Bronchial epithelial cell (primary cell): ENCODE results near the gene CDK4. TPM values are rescaled to one million over a fixed set of nuclear protein-coding genes. Genes with fewer than 3 reads are reported as not detected.

Experiments used
- DNase-seq: peaks from one replicate; pipeline ENCODE4 v3.0.0-alpha.2; 2010; ENCODE audit warnings: low read depth
- FAIRE-seq: peaks from 2 replicates; lab custom pipeline; 2011; peaks lifted over from hg19 to GRCh38; lab: Jason Lieb, UNC
- H3K27me3 ChIP-seq: 2 replicates; pipeline ENCODE4 v1.5.1; 2011; ENCODE audit warnings: low read length; ENCODE audit not compliant: control insufficient read depth, insufficient read depth
- H3K36me3 ChIP-seq: 2 replicates; pipeline ENCODE4 v1.5.1; 2011; ENCODE audit warnings: low read length; ENCODE audit not compliant: control insufficient read depth, insufficient read depth
- H3K4me3 ChIP-seq: 2 replicates; pipeline ENCODE4 v1.5.1; 2011; ENCODE audit warnings: mild to moderate bottlenecking, low read depth, low read length, control low read depth
- total RNA-seq: library from RNA; depleted of rRNA; stranded (reverse); fragments of >200 nt; gene quantifications from 2 replicates; pipeline ENCODE4 v1.2.1, GENCODE V29; 2014
- TF ChIP-seq, protein P1 (sequence below): IDR thresholded peaks from 2 replicates; pipeline ENCODE4 v1.5.1; 2011; ENCODE audit warnings: mild to moderate bottlenecking, moderate library complexity, low read length, control low read depth, inconsistent platforms; ENCODE audit not compliant: insufficient read depth, severe bottlenecking

CDK4 gene
- total RNA-seq, 1 donor from 2014 or later, result 113 TPM

DNA sequence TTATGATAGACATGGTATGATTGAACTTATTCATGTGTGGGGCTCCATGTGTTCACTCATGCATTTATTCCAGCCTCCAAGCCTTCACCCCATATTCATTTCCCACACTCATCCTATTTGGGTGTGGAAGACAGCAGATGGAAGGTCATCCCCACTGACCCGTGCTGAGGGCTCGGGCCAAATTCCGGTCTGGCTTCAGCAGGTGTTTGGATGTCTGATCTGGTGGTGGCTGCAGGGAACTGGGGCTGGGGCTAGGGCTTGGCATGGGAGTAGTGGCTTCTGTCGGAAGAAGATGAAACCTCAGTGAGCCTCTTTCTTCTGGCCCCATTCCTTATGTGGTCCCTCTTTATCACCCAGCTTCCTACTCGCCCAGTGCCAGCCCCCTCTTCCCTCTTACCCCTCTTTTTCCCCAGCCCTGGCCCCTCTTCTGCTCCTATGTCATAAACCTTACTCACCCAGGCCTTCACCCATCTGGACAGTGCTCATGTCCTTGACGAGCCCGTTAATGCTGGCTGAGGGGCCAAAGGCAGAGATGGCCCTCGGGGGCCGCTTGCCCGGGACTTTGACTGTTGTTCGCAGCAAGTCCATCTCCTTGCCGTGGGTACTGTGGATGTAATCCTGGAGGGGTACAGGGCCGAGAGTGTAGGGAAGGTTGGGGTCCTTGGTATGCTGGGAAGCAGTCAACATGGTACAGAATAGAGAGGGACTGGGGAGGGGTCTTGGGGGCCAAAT is 21.6 kb downstream of the CDK4 start:
- no peak for FAIRE-seq
- peaks cover 13% of the 10 kb centered on the region for H3K27me3 ChIP-seq
- TF ChIP-seq, protein P1, sequence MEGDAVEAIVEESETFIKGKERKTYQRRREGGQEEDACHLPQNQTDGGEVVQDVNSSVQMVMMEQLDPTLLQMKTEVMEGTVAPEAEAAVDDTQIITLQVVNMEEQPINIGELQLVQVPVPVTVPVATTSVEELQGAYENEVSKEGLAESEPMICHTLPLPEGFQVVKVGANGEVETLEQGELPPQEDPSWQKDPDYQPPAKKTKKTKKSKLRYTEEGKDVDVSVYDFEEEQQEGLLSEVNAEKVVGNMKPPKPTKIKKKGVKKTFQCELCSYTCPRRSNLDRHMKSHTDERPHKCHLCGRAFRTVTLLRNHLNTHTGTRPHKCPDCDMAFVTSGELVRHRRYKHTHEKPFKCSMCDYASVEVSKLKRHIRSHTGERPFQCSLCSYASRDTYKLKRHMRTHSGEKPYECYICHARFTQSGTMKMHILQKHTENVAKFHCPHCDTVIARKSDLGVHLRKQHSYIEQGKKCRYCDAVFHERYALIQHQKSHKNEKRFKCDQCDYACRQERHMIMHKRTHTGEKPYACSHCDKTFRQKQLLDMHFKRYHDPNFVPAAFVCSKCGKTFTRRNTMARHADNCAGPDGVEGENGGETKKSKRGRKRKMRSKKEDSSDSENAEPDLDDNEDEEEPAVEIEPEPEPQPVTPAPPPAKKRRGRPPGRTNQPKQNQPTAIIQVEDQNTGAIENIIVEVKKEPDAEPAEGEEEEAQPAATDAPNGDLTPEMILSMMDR, result no peak
- no peaks in the 10 kb centered on the region for H3K36me3 ChIP-seq
- no peak for DNase-seq
- H3K4me3 ChIP-seq, result no peak overlapping the region

DNA sequence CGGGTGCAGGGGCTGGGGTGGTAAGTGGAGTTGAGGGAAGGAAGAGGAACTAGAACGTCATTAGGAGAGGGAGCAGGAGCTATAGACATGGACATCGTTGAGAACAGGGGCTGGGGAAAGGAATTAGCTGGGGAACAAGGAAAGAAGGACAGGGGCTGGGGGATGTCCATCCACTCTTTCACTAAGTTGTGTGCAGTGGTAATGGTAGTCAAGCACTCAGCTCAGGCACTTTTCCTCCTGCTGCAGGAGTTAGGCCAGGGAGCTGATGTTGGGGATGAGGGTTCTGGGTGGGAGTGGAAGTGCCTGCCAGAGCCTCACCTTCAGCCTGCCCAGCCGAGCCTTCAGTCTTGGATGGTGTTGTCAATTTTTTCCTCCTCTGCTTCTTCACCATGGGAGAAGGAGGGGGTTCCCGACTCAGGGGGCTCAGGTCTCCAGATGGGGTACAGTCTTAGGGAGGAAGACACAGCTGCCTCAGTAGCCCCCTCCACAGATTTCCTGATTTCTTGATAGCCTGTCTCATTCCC is 22.7 kb downstream of the CDK4 start:
- no peak overlapping the region for H3K4me3 ChIP-seq
- DNase-seq, result no peak
- TF ChIP-seq, protein P1, result no peak
- H3K27me3 ChIP-seq, result peaks cover 7% of the 10 kb centered on the region
- no peaks in the 10 kb centered on the region for H3K36me3 ChIP-seq
- FAIRE-seq, result no peak

DNA sequence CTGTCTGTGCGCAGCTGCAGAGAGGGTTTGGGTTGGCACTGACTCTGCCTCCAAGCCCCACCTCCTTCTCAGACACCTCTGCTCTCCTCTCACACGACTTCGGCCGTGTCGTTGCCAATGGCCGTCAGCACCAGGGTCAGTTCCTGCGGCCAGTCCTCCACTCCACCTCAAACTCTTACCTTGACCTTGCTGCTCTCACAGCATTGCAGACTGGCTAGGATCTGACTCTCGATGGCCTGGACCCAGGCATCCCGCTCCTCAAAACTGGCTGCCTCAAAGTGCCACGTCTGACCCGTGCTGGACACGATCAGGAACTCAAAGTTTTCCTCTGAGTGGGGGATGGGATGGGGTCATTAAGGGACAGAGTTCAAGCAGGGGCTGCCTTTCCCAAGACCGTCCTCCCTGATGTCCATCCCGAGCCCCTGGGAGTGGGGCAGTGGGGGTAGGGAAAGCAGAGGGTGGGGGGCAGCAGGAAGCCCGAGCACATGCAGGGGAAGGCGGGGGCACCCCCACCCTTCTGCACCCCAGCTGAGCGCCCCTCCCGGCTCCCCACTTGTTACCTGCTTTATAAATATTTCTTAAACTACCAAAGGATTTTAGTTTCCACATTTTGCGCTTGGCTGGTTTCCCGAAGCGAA is 24.2 kb downstream of the CDK4 start:
- Histone ChIP-seq H3K27me3 (peaks cover 5% of the 10 kb centered on the region), H3K4me3 (no peak overlapping the region), H3K36me3 (no peaks in the 10 kb centered on the region)
- no peak for FAIRE-seq
- TF ChIP-seq, protein P1, result no peak
- DNase-seq, result no peak

DNA sequence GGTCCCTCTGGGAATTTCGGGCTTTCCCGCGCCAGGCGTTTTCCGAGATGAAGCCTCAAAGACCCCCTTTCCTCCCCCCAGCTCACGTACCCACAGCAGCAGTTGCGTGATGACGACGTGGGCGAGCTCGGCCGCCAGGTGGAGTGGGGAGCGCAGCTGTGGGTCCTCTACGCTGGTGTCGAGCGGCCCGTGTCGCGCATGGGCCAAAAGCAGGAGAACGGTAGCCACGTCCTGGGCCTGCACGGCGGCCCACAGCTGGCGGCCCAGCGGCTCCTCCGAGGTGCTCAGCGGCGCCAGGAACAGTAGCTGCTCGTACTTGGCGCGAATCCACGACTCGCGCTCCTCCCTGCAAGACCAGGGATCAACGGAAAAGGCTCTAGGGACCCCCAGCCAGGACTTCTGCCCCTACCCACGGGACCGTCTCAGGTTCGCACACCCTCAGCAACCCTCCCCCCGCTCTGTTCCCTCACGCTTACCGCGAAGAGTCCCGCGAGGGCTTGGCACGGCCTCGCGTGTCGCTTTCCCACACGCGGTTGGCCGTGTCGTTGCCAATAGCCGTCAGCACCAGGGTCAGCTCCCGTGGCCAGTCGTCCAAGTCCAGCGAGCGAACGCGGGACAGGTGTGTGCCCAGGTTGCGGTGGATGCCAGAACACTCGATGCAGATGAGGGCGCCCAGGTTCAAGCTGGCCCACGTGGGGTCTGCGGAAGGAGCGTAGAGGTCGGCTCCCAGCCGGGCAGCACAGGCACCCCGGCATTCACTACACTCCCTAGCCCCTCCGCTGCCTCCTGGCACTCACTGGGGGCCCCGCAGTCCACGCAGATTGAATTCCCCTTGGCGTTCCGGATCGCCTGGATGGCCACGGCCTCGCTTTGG is 25.0 kb downstream of the CDK4 start:
- TF ChIP-seq, protein P1, result peak; percentile 51
- no peaks in the 10 kb centered on the region for H3K36me3 ChIP-seq
- peak overlapping the region; percentile 92 for H3K4me3 ChIP-seq
- FAIRE-seq (no peak), DNase-seq (no peak)
- H3K27me3 ChIP-seq, result peaks cover 5% of the 10 kb centered on the region

- FAIRE-seq (no peak), DNase-seq (peak; percentile 67)
- H3K36me3 ChIP-seq, result no peaks in the 10 kb centered on the region
- H3K4me3 ChIP-seq, result peak overlapping the region; percentile 92
- TF ChIP-seq, protein P1, result peak; percentile 95
- H3K27me3 ChIP-seq, result peaks cover 5% of the 10 kb centered on the region
Measured at GRCh38 chr12:57726151-57726883, 25.8 kb downstream of the CDK4 start.
